Measurements from ENCODE around the gene MBD4. TPM values are rescaled to one million over a fixed set of nuclear protein-coding genes. Genes with fewer than 3 reads are reported as not detected.

The MBD4 gene
- total and polyA plus RNA-seq, 10 of the 15 experiments (the other 5 are each of a cell fraction or from before 2014, with no cell fraction given): 17.7 to 59.0 (median 49.0) TPM

GRCh38 chr3:129441782-129442181 lies 2.0 kb upstream of the MBD4 start:
- ChIA-PET POLR2A (interaction anchor here (0.6 to 6.0 kb wide), 8 partner anchors 9 to 201 kb away, joined by 3 to 40 read pairs (median 4); partner anchors contain the start of gene EFCAB12), RAD21 (ENCODE audit: unreplicated experiment) (interaction anchor here (0.6 to 2.2 kb wide), 5 partner anchors 14 to 69 kb away, joined by 3 to 10 read pairs (median 4); no protein-coding TSS in a partner anchor), CTCF (interaction anchor here (0.9 to 5.5 kb wide), 6 partner anchors 13 to 59 kb away, joined by 3 to 43 read pairs (median 5); no protein-coding TSS in a partner anchor), SMC1A (ENCODE audit: uncharacterized antibody, unreplicated experiment) (interaction anchor here (1.1 to 14.5 kb wide), 6 partner anchors 10 to 44 kb away, joined by 3 to 275 read pairs (median 6); no protein-coding TSS in a partner anchor)
- intact Hi-C loops (cut with micrococcal nuclease; ENCODE audit: unreplicated experiment) (loop anchor here (2.0 kb wide), 1 partner anchor 43 kb away; no protein-coding TSS in a partner anchor), in situ Hi-C loops (cut with MboI) (no loop called here)
- Histone ChIP-seq H2AFZ (ENCODE audit: control insufficient read depth, low read depth, low read length) (peak overlapping the region; percentile 5; the same call in 1 of the 2 replicates), H3K9ac (ENCODE audit: control insufficient read depth, insufficient read depth, low read length) (no peak overlapping the region), H3K4me3 (no peak overlapping the region), H3K27me3 (replicated peaks in 1 of 2; ENCODE audit: control insufficient read depth in 2 of 2, insufficient read depth in 2 of 2, low read length in 1 of 2) (no peaks in the 10 kb centered on the region), H3K9me3 (replicated peaks; ENCODE audit: control insufficient read depth, insufficient read depth, low read length) (no peaks in the 10 kb centered on the region), H4K20me1 (ENCODE audit: control insufficient read depth, insufficient read depth) (no peaks in the 10 kb centered on the region), H3K27ac (ENCODE audit: control insufficient read depth, insufficient read depth) (no peak overlapping the region), H3K36me3 (ENCODE audit: control insufficient read depth in 2 of 2, insufficient read depth in 2 of 2, low read length in 1 of 2) (no peaks in the 10 kb centered on the region), H3K4me2 (ENCODE audit: control insufficient read depth, insufficient read depth) (peak overlapping the region; percentile 93; the same call in 1 of the 2 replicates), H3K79me2 (ENCODE audit: control insufficient read depth, insufficient read depth, low read length) (peaks cover 34% of the 10 kb centered on the region), H3K4me1 (ENCODE audit: control insufficient read depth, insufficient read depth, low read length) (peaks cover 11% of the 10 kb centered on the region; the same call in 1 of the 2 replicates)
- DNase-seq (ENCODE audit: low read depth, low spot score): no peak
- WGBS (ENCODE audit: insufficient coverage, insufficient replicate concordance, low lambda C conversion rate, missing lambda C conversion rate): 28% methylated on average over 4 of the region's 4 CpGs
- BruUV-seq (replicated peaks): no TSS peak
- no peak for ATAC-seq
- TF ChIP-seq CHD2 (IDR thresholded peaks at IDR 0.05; ENCODE audit: borderline replicate concordance, low read depth, low read length) (no peak), NFXL1 (IDR thresholded peaks at IDR 0.05; ENCODE audit: borderline replicate concordance) (no peak), NR2F1 (conservative IDR thresholded peaks at IDR 0.05) (no peak), ESRRA (IDR thresholded peaks at IDR 0.05; ENCODE audit: low read length) (no peak), ZNF592 (IDR thresholded peaks at IDR 0.05) (no peak), BCL11A (IDR thresholded peaks at IDR 0.05; ENCODE audit: low read depth, low read length) (no peak), STAT3 (IDR thresholded peaks at IDR 0.05; ENCODE audit: low read depth, low read length) (no peak), NFYA (IDR thresholded peaks at IDR 0.05; ENCODE audit: borderline replicate concordance, low read depth, low read length) (no peak), PAX5 (IDR thresholded peaks at IDR 0.05; ENCODE audit: borderline replicate concordance, low read depth, low read length) (no peak), KAT2A (conservative IDR thresholded peaks at IDR 0.05; ENCODE audit: control insufficient read depth, low read depth, low read length) (no peak), CBFB (IDR thresholded peaks at IDR 0.05; ENCODE audit: low read depth) (no peak), SMAD5 (IDR thresholded peaks at IDR 0.05; ENCODE audit: low read depth) (no peak), IRF4 (IDR thresholded peaks at IDR 0.05; ENCODE audit: low read depth, low read length) (no peak)
- TF ChIP-seq, protein P1, sequence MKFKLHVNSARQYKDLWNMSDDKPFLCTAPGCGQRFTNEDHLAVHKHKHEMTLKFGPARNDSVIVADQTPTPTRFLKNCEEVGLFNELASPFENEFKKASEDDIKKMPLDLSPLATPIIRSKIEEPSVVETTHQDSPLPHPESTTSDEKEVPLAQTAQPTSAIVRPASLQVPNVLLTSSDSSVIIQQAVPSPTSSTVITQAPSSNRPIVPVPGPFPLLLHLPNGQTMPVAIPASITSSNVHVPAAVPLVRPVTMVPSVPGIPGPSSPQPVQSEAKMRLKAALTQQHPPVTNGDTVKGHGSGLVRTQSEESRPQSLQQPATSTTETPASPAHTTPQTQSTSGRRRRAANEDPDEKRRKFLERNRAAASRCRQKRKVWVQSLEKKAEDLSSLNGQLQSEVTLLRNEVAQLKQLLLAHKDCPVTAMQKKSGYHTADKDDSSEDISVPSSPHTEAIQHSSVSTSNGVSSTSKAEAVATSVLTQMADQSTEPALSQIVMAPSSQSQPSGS (IDR thresholded peaks at IDR 0.05; ENCODE audit: low read length): no peak
- FAIRE-seq: no peak

All from GM12878 (cell line).